Measurements from ENCODE around the gene U2AF2. TPM values are rescaled to one million over a fixed set of nuclear protein-coding genes. Genes with fewer than 3 reads are reported as not detected.

The U2AF2 gene
- total and polyA plus RNA-seq, 4 donors: 109 to 181 (median 132) TPM

DNA sequence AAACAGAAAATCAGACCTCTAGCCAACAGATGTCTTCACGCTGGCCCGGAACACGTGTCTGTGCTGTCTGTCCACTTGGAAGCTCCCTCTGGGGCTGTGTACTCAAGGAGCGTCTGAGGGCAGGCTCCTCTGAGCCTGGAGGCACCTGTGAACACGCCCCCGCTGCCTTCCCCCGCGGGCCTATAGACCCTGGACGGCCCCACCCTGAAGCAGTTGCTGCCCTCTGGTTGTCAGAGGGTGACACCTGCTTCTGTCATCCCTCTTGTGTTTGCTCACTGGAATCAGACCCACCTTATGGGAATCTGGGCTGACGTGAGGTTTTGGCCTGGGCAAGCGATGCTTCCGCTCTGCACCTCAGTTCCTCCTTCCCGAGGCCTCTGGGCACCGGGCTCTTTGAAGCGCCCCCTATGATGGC lies 39.4 kb downstream of the U2AF2 start:
- TF ChIP-seq, protein P1, sequence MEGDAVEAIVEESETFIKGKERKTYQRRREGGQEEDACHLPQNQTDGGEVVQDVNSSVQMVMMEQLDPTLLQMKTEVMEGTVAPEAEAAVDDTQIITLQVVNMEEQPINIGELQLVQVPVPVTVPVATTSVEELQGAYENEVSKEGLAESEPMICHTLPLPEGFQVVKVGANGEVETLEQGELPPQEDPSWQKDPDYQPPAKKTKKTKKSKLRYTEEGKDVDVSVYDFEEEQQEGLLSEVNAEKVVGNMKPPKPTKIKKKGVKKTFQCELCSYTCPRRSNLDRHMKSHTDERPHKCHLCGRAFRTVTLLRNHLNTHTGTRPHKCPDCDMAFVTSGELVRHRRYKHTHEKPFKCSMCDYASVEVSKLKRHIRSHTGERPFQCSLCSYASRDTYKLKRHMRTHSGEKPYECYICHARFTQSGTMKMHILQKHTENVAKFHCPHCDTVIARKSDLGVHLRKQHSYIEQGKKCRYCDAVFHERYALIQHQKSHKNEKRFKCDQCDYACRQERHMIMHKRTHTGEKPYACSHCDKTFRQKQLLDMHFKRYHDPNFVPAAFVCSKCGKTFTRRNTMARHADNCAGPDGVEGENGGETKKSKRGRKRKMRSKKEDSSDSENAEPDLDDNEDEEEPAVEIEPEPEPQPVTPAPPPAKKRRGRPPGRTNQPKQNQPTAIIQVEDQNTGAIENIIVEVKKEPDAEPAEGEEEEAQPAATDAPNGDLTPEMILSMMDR (IDR thresholded peaks at IDR 0.05; ENCODE audit: control extremely low read depth, extremely low read depth): no peak
- no peak overlapping the region for H3K4me3 ChIP-seq
- H3K27me3 ChIP-seq (ENCODE audit: control insufficient read depth in 3 of 3, insufficient read depth in 3 of 3, low read length in 2 of 3): no peaks in the 10 kb centered on the region
- H3K9me3 ChIP-seq (ENCODE audit: control insufficient read depth in 4 of 4, insufficient read depth in 3 of 4, low read length in 3 of 4): no peaks in the 10 kb centered on the region
- DNase-seq (no peak), ATAC-seq (ENCODE audit: insufficient read depth, low FRiP score) (no peak)
- H3K27ac ChIP-seq (ENCODE audit: low read depth in 1 of 2, low read length in 1 of 2): no peak overlapping the region
- no peak overlapping the region for H3K9ac ChIP-seq (ENCODE audit: insufficient read depth in 1 of 2, low read length in 2 of 2)
- peaks cover 10 to 88% (median 15%) of the 10 kb centered on the region in 4 donors for H3K36me3 ChIP-seq (ENCODE audit: control insufficient read depth in 4 of 4, insufficient read depth in 4 of 4, low read length in 4 of 4)
- 92% methylated on average over 15 of the region's 15 CpGs for WGBS, 2 donors
- H3K4me1 ChIP-seq (ENCODE audit: control insufficient read depth in 5 of 5, insufficient read depth in 5 of 5, low read length in 5 of 5): no peaks in the 10 kb centered on the region

DNA sequence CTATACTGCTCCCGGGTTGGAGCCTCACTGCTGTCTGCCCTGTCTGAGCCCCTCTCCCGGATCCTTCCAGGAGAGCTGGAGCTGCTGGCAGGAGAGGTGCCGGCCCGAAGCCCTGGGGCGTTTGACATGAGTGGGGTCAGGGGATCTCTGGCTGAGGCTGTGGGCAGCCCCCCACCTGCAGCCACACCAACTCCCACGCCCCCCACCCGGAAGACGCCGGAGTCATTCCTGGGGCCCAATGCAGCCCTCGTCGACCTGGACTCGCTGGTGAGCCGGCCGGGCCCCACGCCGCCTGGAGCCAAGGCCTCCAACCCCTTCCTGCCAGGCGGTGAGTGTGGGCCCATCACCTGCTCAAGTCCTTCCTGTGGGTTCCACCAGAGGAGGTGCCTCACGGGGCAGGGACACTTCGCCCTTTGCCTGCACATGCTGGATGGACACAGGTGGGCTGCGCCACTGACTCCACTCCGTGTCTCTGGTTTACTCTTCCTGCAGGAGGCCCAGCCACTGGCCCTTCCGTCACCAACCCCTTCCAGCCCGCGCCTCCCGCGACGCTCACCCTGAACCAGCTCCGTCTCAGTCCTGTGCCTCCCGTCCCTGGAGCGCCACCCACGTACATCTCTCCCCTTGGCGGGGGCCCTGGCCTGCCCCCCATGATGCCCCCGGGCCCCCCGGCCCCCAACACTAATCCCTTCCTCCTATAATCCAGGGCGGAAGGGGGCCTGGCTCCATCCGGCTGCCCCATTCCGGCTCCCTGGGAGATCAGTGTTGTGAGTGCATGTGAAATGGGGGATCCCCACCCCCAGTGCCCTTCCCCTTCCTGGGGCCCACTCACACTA lies 40.0 kb downstream of the U2AF2 start:
- no peaks in the 10 kb centered on the region for H3K9me3 ChIP-seq (ENCODE audit: control insufficient read depth in 4 of 4, insufficient read depth in 3 of 4, low read length in 3 of 4)
- no peak overlapping the region for H3K4me3 ChIP-seq
- H3K4me1 ChIP-seq (ENCODE audit: control insufficient read depth in 5 of 5, insufficient read depth in 5 of 5, low read length in 5 of 5): no peaks in the 10 kb centered on the region
- H3K36me3 ChIP-seq (ENCODE audit: control insufficient read depth in 4 of 4, insufficient read depth in 4 of 4, low read length in 4 of 4): peaks cover 8 to 83% (median 14%) of the 10 kb centered on the region in 4 donors
- DNase-seq (no peak), ATAC-seq (ENCODE audit: insufficient read depth, low FRiP score) (no peak)
- H3K9ac ChIP-seq (ENCODE audit: insufficient read depth in 1 of 2, low read length in 2 of 2): no peak overlapping the region
- no peak overlapping the region for H3K27ac ChIP-seq (ENCODE audit: low read depth in 1 of 2, low read length in 1 of 2)
- 89 to 95% methylated on average over 37 of the region's 37 CpGs for WGBS, 2 donors
- TF ChIP-seq, protein P1 (IDR thresholded peaks at IDR 0.05; ENCODE audit: control extremely low read depth, extremely low read depth): no peak
- H3K27me3 ChIP-seq (ENCODE audit: control insufficient read depth in 3 of 3, insufficient read depth in 3 of 3, low read length in 2 of 3): no peaks in the 10 kb centered on the region

DNA sequence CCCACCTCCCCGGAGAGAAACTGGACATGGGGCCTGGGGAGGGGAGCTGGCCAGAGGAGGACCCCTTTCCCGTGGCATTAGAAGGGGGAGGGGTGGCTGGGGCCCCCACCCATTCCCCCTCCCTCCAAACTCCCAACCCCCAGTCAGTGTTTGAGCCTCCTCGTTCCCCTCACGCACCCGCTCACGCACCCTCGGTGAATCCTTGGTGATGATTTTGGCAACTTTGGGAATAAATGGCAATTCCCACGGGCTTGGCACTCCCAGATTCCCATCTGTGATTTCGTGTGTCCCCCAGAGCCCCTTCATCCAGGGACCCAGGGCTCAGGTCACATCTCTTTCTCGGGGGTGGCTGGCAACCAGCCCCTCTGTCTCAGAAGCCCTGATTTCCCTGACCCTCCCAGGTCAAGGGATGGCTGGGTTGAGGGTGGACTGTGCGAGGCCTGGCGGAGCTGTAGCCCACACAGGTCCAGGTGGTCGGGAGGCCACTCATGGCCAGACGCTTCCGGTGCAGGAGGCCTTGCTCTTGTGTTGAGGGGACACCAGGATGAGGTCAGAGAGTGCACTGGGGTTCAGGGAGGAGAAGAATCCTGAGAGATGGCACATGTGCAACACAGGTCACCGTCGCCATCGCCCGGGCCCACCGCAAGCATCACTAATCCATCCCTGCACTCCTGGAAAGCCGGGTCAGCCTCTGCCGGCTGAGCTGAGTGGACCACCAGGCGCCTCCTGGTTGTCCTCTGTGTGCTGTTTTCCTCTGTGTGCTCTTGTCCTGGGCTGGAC lies 40.9 kb downstream of the U2AF2 start:
- Histone ChIP-seq H3K27me3 (ENCODE audit: control insufficient read depth in 3 of 3, insufficient read depth in 3 of 3, low read length in 2 of 3) (no peaks in the 10 kb centered on the region), H3K36me3 (ENCODE audit: control insufficient read depth in 4 of 4, insufficient read depth in 4 of 4, low read length in 4 of 4) (peaks cover 8 to 77% (median 9%) of the 10 kb centered on the region in 4 donors), H3K9ac (ENCODE audit: insufficient read depth in 1 of 2, low read length in 2 of 2) (no peak overlapping the region), H3K27ac (ENCODE audit: low read depth in 1 of 2, low read length in 1 of 2) (no peak overlapping the region), H3K4me1 (ENCODE audit: control insufficient read depth in 5 of 5, insufficient read depth in 5 of 5, low read length in 5 of 5) (no peaks in the 10 kb centered on the region), H3K9me3 (ENCODE audit: control insufficient read depth in 4 of 4, insufficient read depth in 3 of 4, low read length in 3 of 4) (no peaks in the 10 kb centered on the region), H3K4me3 (no peak overlapping the region)
- 94 to 95% methylated on average over 23 of the region's 23 CpGs for WGBS, 2 donors
- DNase-seq (no peak), ATAC-seq (ENCODE audit: insufficient read depth, low FRiP score) (no peak)
- TF ChIP-seq, protein P1 (IDR thresholded peaks at IDR 0.05; ENCODE audit: control extremely low read depth, extremely low read depth): no peak
